Measurements from ENCODE around the gene ZSWIM1. TPM values are rescaled to one million over a fixed set of nuclear protein-coding genes. Genes with fewer than 3 reads are reported as not detected.

ZSWIM1 gene
- total and polyA plus RNA-seq, 2 of the 8 experiments (the other 6 are each of a cell fraction or from before 2014, with no cell fraction given) = 14.1 to 15.6 TPM

- Histone ChIP-seq H3K14ac (ENCODE audit: insufficient read length) (no peak overlapping the region), H3K79me2 (ENCODE audit: control insufficient read depth in 1 of 2, insufficient read depth in 2 of 2, low read length in 2 of 2) (peaks cover 0 to 13% of the 10 kb centered on the region in 2 experiments; a peak in 2 of 4 replicates), H3K36me3 (ENCODE audit: control insufficient read depth in 2 of 4, insufficient read depth in 4 of 4, low read length in 3 of 4) (peaks cover 0 to 32% (median 0%) of the 10 kb centered on the region in 4 experiments; a peak in 4 of 8 replicates), H4K91ac (replicated peaks; ENCODE audit: insufficient read length, low read length) (peak overlapping the region; percentile 26), H3K27me3 (replicated peaks in 1 of 4; ENCODE audit: control insufficient read depth in 3 of 4, extremely low read depth in 1 of 4, insufficient read depth in 3 of 4, low read length in 3 of 4) (no peaks in the 10 kb centered on the region), H3K9ac (replicated peaks in 1 of 4; ENCODE audit: extremely low read depth in 1 of 4, low read depth in 3 of 4, low read length in 3 of 4) (no peak overlapping the region), H3K27ac (ENCODE audit: low read depth, low read length) (no peak overlapping the region), H3K56ac (replicated peaks; ENCODE audit: insufficient read length, low read depth, low read length) (no peak overlapping the region), H2AK5ac (ENCODE audit: low read depth, low read length) (peak overlapping the region; percentile 80; the same call in 1 of the 2 replicates), H3K4me1 (replicated peaks in 1 of 4; ENCODE audit: control insufficient read depth in 3 of 4, insufficient read depth in 4 of 4, low read length in 3 of 4) (peaks cover 4 to 16% (median 12%) of the 10 kb centered on the region in 4 experiments), H2BK5ac (ENCODE audit: low read depth, low read length) (peak overlapping the region; percentile 74; the same call in 1 of the 2 replicates), H2BK15ac (ENCODE audit: low read length) (peak overlapping the region; percentile 40; the same call in 1 of the 2 replicates), H2AFZ (ENCODE audit: low read length) (no peak overlapping the region), H3K4me2 (ENCODE audit: insufficient read depth in 1 of 2, low read depth in 2 of 2, low read length in 2 of 2) (no peak overlapping the region), H3K23ac (ENCODE audit: insufficient read length) (no peak overlapping the region), H4K20me1 (replicated peaks in 1 of 2; ENCODE audit: control insufficient read depth in 1 of 2, insufficient read depth in 2 of 2, low read length in 2 of 2) (no peaks in the 10 kb centered on the region), H3K18ac (ENCODE audit: extremely low read depth, low read length) (no peak overlapping the region), H2BK12ac (ENCODE audit: low read depth, low read length) (peak overlapping the region; percentile 62), H4K5ac (ENCODE audit: insufficient read length, low read depth, low read length) (no peak overlapping the region), H2BK20ac (ENCODE audit: low read length) (peak overlapping the region; percentile 57; the same call in 1 of the 2 replicates), H4K8ac (ENCODE audit: extremely low read depth, insufficient read depth, low read length) (no peak overlapping the region), H3K4ac (replicated peaks; ENCODE audit: insufficient read length, low read depth, low read length) (no peak overlapping the region), H3K79me1 (ENCODE audit: low read depth, low read length) (no peaks in the 10 kb centered on the region), H3K23me2 (ENCODE audit: low read depth, low read length) (no peaks in the 10 kb centered on the region), H3K4me3 (ENCODE audit: extremely low read depth in 1 of 4, insufficient read depth in 2 of 4, low read depth in 3 of 4, low read length in 4 of 4) (no peak overlapping the region), H2BK120ac (replicated peaks; ENCODE audit: low read depth, low read length) (peak overlapping the region; percentile 19), H3K9me3 (ENCODE audit: insufficient read depth in 2 of 2, low read depth in 1 of 2, low read length in 1 of 2) (no peaks in the 10 kb centered on the region)
- ChIA-PET CTCF (ENCODE audit: partially characterized antibody) (interaction anchor here (1.9 to 2.0 kb wide), 2 partner anchors 11 to 26 kb away, joined by 5 to 7 read pairs; no protein-coding TSS in a partner anchor), POLR2A (ENCODE audit: partially characterized antibody) (interaction anchor here (0.6 to 9.9 kb wide), 3 partner anchors 12 to 513 kb away, joined by 3 to 178 read pairs (median 3); partner anchors contain the start of gene SNX21)
- WGBS, 2 experiments (ENCODE audit: extremely low coverage in 1 of 2, insufficient coverage in 1 of 2, insufficient read length in 1 of 2, insufficient replicate concordance in 2 of 2, low coverage in 1 of 2, low lambda C conversion rate in 2 of 2, missing lambda C conversion rate in 1 of 2) = 91% methylated on average over 1 of the region's 1 CpG; no CpG with 5 or more reads in 1 of the 2 experiments
- TF ChIP-seq SIN3A (conservative IDR thresholded peaks at IDR 0.05 in 1 of 2, IDR thresholded peaks at IDR 0.05 in 1 of 2; ENCODE audit: low read depth in 1 of 2, low read length in 2 of 2) = no peak
- no peak for TF ChIP-seq SIX5 (IDR thresholded peaks at IDR 0.05; ENCODE audit: low read depth, low read length)
- no peak for TF ChIP-seq KDM5A (IDR thresholded peaks at IDR 0.05; ENCODE audit: low read length)
- no peak for TF ChIP-seq PHF8 (conservative IDR thresholded peaks at IDR 0.05; ENCODE audit: low read depth, low read length)
- TF ChIP-seq TCF12 (IDR thresholded peaks at IDR 0.05; ENCODE audit: low read depth, low read length) = no peak
- no peak for TF ChIP-seq TEAD4 (IDR thresholded peaks at IDR 0.05; ENCODE audit: low read depth, low read length)
- TF ChIP-seq RNF2 (IDR thresholded peaks at IDR 0.05; ENCODE audit: borderline replicate concordance, low read depth, low read length, missing control alignments, poor library complexity, severe bottlenecking) = no peak
- no peak for TF ChIP-seq HDAC2 (IDR thresholded peaks at IDR 0.05; ENCODE audit: borderline replicate concordance in 1 of 2, low read depth in 2 of 2, low read length in 2 of 2)
- no peak for TF ChIP-seq SAP30 (IDR thresholded peaks at IDR 0.05; ENCODE audit: insufficient read depth, insufficient replicate concordance, low read length)
- TF ChIP-seq NANOG (IDR thresholded peaks at IDR 0.05; ENCODE audit: insufficient read depth, low read depth, low read length, poor library complexity, severe bottlenecking) = no peak
- TF ChIP-seq BRCA1 (IDR thresholded peaks at IDR 0.05; ENCODE audit: low read depth, low read length) = no peak
- TF ChIP-seq TAF7 (optimal IDR thresholded peaks at IDR 0.05; ENCODE audit: borderline replicate concordance, low read depth, low read length) = no peak
- DNase-seq (ENCODE audit: low read depth in 1 of 2, low spot score in 2 of 2) (no peak), FAIRE-seq (no peak)
These were observed 30.1 kb upstream of the ZSWIM1 start for GRCh38 chr20:45850926-45851325.

Data from H1 (cell line).